SU-DHL-6 (cell line): ENCODE measurements around the gene UBASH3B.

Experiments
- EZH2phosphoT487 ChIP-seq: fragments of 200-600 bp; sonication (generic), shearing (Covaris generic); conservative IDR thresholded peaks from 2 replicates; pipeline ENCODE4 v1.6.1; 2018; ENCODE audit warnings: mild to moderate bottlenecking, antibody characterized with exemption, low read length, moderate library complexity, mixed read lengths
- TF ChIP-seq, protein P1 (sequence below): fragments of 200-600 bp; sonication (generic); IDR thresholded peaks from one replicate; pipeline ENCODE4 v1.5.1; 2017; ENCODE audit warnings: antibody characterized with exemption, mild to moderate bottlenecking, low read length, moderate library complexity; ENCODE audit not compliant: insufficient read depth, poor library complexity, severe bottlenecking

DNA sequence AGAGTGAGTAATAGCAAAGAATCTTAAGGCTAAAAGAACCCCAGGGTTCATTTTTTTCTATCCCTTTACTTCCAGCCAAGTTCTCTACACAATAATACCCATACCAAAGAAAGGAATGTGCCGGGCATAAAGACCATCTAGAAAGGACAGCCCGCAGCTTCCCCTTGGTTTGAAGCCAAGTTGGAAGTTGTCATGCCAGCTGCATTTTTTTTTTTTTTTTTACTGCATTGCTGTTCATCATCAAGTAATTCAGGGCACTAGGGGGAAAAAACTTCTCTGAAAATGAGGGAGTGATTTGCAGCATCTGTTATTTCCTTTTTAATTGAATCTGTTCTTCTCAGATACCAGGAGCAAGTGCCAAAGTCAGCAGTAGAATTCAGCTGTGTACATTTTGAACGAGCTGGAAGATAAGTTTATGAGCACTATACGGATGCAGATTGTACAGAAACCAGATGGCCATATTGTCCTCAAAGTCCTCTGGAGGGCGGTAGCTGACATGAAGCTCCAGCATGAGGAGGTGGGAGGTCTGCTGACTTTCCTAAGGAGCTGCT lies 56.4 kb downstream of the UBASH3B start:
- TF ChIP-seq, protein P1, sequence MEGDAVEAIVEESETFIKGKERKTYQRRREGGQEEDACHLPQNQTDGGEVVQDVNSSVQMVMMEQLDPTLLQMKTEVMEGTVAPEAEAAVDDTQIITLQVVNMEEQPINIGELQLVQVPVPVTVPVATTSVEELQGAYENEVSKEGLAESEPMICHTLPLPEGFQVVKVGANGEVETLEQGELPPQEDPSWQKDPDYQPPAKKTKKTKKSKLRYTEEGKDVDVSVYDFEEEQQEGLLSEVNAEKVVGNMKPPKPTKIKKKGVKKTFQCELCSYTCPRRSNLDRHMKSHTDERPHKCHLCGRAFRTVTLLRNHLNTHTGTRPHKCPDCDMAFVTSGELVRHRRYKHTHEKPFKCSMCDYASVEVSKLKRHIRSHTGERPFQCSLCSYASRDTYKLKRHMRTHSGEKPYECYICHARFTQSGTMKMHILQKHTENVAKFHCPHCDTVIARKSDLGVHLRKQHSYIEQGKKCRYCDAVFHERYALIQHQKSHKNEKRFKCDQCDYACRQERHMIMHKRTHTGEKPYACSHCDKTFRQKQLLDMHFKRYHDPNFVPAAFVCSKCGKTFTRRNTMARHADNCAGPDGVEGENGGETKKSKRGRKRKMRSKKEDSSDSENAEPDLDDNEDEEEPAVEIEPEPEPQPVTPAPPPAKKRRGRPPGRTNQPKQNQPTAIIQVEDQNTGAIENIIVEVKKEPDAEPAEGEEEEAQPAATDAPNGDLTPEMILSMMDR = no peak
- no peak for TF ChIP-seq EZH2phosphoT487
